HL-60 (cell line): Measurements from ENCODE around the gene GMPPA.

Experiments
- CTCF ChIP-seq: IDR thresholded peaks from one replicate; pipeline ENCODE4 v1.5.1; 2011; ENCODE audit warnings: low read length, control low read depth, inconsistent platforms; ENCODE audit not compliant: insufficient read depth
- GABPA ChIP-seq: IDR thresholded peaks from 2 replicates; pipeline ENCODE4 v1.6.1; 2012; ENCODE audit warnings: low read depth
- POLR2AphosphoS5 ChIP-seq: IDR thresholded peaks from 2 replicates; pipeline ENCODE4 v1.6.1; 2012; ENCODE audit warnings: low read depth
- REST ChIP-seq: IDR thresholded peaks from 2 replicates; pipeline ENCODE4 v1.6.1; 2012; ENCODE audit warnings: low read depth; ENCODE audit not compliant: insufficient replicate concordance

- TF ChIP-seq CTCF (no peak), POLR2AphosphoS5 (no peak), REST (no peak), GABPA (no peak)
Measured at GRCh38 chr2:219469186-219469724, 29.4 kb upstream of the GMPPA start.
